ENCODE results near the gene CCDC87.

DNA sequence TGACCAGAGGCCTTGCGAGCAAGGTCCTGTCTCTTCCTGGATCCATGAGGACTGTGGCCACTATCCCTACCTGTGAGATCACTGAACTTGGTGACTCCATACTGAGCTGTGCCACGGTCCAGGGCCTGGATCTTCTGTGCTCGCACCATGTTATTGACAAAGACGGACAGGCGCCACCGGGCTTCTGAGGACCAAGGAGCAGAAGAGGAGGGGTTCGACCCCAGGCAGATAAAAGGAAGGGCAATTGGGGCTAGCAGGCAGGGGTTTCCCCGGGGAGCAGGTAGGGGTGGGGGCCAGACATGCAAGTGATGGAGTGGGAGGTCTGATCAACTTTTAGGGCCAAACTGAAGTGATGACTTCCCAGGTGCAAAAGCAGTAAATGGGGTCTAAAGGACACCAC is 26.6 kb downstream of the CCDC87 start:
- TF ChIP-seq, protein P1, sequence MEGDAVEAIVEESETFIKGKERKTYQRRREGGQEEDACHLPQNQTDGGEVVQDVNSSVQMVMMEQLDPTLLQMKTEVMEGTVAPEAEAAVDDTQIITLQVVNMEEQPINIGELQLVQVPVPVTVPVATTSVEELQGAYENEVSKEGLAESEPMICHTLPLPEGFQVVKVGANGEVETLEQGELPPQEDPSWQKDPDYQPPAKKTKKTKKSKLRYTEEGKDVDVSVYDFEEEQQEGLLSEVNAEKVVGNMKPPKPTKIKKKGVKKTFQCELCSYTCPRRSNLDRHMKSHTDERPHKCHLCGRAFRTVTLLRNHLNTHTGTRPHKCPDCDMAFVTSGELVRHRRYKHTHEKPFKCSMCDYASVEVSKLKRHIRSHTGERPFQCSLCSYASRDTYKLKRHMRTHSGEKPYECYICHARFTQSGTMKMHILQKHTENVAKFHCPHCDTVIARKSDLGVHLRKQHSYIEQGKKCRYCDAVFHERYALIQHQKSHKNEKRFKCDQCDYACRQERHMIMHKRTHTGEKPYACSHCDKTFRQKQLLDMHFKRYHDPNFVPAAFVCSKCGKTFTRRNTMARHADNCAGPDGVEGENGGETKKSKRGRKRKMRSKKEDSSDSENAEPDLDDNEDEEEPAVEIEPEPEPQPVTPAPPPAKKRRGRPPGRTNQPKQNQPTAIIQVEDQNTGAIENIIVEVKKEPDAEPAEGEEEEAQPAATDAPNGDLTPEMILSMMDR (IDR thresholded peaks at IDR 0.05; ENCODE audit: low read depth, low read length, missing input control), result no peak
- TF ChIP-seq, protein P2, sequence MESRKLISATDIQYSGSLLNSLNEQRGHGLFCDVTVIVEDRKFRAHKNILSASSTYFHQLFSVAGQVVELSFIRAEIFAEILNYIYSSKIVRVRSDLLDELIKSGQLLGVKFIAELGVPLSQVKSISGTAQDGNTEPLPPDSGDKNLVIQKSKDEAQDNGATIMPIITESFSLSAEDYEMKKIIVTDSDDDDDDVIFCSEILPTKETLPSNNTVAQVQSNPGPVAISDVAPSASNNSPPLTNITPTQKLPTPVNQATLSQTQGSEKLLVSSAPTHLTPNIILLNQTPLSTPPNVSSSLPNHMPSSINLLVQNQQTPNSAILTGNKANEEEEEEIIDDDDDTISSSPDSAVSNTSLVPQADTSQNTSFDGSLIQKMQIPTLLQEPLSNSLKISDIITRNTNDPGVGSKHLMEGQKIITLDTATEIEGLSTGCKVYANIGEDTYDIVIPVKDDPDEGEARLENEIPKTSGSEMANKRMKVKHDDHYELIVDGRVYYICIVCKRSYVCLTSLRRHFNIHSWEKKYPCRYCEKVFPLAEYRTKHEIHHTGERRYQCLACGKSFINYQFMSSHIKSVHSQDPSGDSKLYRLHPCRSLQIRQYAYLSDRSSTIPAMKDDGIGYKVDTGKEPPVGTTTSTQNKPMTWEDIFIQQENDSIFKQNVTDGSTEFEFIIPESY (IDR thresholded peaks at IDR 0.05), result no peak
- TF ChIP-seq MAX (IDR thresholded peaks at IDR 0.05) (no peak), RAD21 (IDR thresholded peaks at IDR 0.05) (no peak), TAF1 (conservative IDR thresholded peaks at IDR 0.05) (no peak)
- TF ChIP-seq, protein P3, sequence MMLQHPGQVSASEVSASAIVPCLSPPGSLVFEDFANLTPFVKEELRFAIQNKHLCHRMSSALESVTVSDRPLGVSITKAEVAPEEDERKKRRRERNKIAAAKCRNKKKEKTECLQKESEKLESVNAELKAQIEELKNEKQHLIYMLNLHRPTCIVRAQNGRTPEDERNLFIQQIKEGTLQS (IDR thresholded peaks at IDR 0.05), result no peak

Measured in liver (tissue), 3 donors.